Mammary epithelial cell (primary cell): ENCODE data around the gene EPHA4.

Source experiments
- EZH2 ChIP-seq: IDR thresholded peaks from 2 replicates; pipeline ENCODE4 v1.6.1; 2012; ENCODE audit warnings: low read length, inconsistent platforms, borderline replicate concordance
- TF ChIP-seq, protein P1 (sequence below), 2 donors: IDR thresholded peaks in 1 of 2; conservative IDR thresholded peaks in 1 of 2; 2 replicates each; pipeline ENCODE4 v1.5.1; 2011 to 2012; ENCODE audit warnings: inconsistent platforms in 2 of 2, low read length in 2 of 2, mild to moderate bottlenecking in 2 of 2, control low read depth in 1 of 2, low read depth in 1 of 2; ENCODE audit not compliant: insufficient read depth in 1 of 2; ENCODE audit errors: extremely low read depth in 1 of 2

GRCh38 chr2:221554769-221555493 lies 17.2 kb downstream of the EPHA4 start:
- TF ChIP-seq, protein P1, sequence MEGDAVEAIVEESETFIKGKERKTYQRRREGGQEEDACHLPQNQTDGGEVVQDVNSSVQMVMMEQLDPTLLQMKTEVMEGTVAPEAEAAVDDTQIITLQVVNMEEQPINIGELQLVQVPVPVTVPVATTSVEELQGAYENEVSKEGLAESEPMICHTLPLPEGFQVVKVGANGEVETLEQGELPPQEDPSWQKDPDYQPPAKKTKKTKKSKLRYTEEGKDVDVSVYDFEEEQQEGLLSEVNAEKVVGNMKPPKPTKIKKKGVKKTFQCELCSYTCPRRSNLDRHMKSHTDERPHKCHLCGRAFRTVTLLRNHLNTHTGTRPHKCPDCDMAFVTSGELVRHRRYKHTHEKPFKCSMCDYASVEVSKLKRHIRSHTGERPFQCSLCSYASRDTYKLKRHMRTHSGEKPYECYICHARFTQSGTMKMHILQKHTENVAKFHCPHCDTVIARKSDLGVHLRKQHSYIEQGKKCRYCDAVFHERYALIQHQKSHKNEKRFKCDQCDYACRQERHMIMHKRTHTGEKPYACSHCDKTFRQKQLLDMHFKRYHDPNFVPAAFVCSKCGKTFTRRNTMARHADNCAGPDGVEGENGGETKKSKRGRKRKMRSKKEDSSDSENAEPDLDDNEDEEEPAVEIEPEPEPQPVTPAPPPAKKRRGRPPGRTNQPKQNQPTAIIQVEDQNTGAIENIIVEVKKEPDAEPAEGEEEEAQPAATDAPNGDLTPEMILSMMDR (conservative IDR thresholded peaks at IDR 0.05 in 1 of 2, IDR thresholded peaks at IDR 0.05 in 1 of 2; ENCODE audit: extremely low read depth in 1 of 2, insufficient read depth in 1 of 2, low read depth in 1 of 2, low read length in 2 of 2) = no peak
- no peak for TF ChIP-seq EZH2
